ENCODE results near the gene PGAM1. TPM values are rescaled to one million over a fixed set of nuclear protein-coding genes. Genes with fewer than 3 reads are reported as not detected.

The PGAM1 gene
- total and polyA plus RNA-seq, 9 of the 15 experiments (the other 6 are each of a cell fraction or from before 2014, with no cell fraction given) = 40.3 to 559 (median 269) TPM

DNA sequence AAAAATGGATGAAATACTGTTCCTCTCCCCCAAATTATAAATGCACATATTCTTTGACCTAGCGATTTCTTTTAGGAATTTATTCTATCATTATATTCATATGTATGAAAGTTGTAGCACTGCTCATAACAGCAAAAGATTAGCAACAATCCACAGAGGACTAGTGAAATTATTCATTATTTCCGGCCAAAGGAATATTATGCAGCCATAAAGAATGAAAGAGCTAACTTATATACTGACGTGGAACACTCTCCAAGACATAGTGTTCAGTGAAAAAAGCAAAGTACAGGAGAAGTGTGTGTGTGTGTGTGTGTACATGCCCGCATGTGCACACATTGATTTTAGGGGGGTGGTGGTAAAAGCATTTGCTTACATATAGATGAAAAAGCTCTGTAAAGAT lies 48.9 kb downstream of the PGAM1 start:
- Histone ChIP-seq H3K36me3 (ENCODE audit: control insufficient read depth, insufficient read depth, low read length) (peaks cover 82% of the 10 kb centered on the region), H3K9ac (ENCODE audit: insufficient read depth in 1 of 2, low read depth in 2 of 2, low read length in 2 of 2) (no peak overlapping the region), H3K79me2 (ENCODE audit: control insufficient read depth, insufficient read depth, low read length) (no peaks in the 10 kb centered on the region), H3K4me1 (replicated peaks in 1 of 2; ENCODE audit: control insufficient read depth in 2 of 2, insufficient read depth in 2 of 2, low read length in 2 of 2) (no peaks in the 10 kb centered on the region), H3K4me3 (no peak overlapping the region), H4K20me1 (replicated peaks; ENCODE audit: control insufficient read depth, insufficient read depth, low read length) (no peaks in the 10 kb centered on the region), H3K27ac (ENCODE audit: extremely low read depth, low read depth, low read length) (no peak overlapping the region), H2AFZ (ENCODE audit: low read depth, low read length) (no peak overlapping the region), H3K27me3 (ENCODE audit: control insufficient read depth in 2 of 2, insufficient read depth in 2 of 2, low read length in 2 of 2) (no peaks in the 10 kb centered on the region), H3K9me3 (replicated peaks; ENCODE audit: control insufficient read depth, insufficient read depth, low read depth, low read length) (no peaks in the 10 kb centered on the region), H3K9me1 (ENCODE audit: control insufficient read depth, insufficient read depth, low read length) (no peaks in the 10 kb centered on the region), H3K4me2 (ENCODE audit: insufficient read depth, low read length) (no peak overlapping the region)
- no peak for FAIRE-seq
- no peak for ATAC-seq
- intact Hi-C loops (cut with micrococcal nuclease) = no loop called here
- in situ Hi-C loops (cut with MboI) = no loop called here
- no TSS peak for BruUV-seq (replicated peaks)
- 95% methylated on average over 4 of the region's 4 CpGs for WGBS (ENCODE audit: insufficient coverage, low coverage, missing lambda C conversion rate)
- ChIA-PET POLR2A (interaction anchor here (0.8 kb wide), 1 partner anchor 9 kb away, joined by 3 read pairs; no protein-coding TSS in a partner anchor), CTCF (ENCODE audit: low intra/inter-chr PET ratio) (no interaction called here)
- TF ChIP-seq, protein P1, sequence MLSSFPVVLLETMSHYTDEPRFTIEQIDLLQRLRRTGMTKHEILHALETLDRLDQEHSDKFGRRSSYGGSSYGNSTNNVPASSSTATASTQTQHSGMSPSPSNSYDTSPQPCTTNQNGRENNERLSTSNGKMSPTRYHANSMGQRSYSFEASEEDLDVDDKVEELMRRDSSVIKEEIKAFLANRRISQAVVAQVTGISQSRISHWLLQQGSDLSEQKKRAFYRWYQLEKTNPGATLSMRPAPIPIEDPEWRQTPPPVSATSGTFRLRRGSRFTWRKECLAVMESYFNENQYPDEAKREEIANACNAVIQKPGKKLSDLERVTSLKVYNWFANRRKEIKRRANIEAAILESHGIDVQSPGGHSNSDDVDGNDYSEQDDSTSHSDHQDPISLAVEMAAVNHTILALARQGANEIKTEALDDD (IDR thresholded peaks at IDR 0.05) = no peak
- TF ChIP-seq ZNF146 (CRISPR knock-in tag; IDR thresholded peaks at IDR 0.05; ENCODE audit: unreplicated experiment) (peak; percentile 61), HIVEP1 (CRISPR knock-in tag; IDR thresholded peaks at IDR 0.05) (no peak), SMAD2 (IDR thresholded peaks at IDR 0.05; ENCODE audit: low read depth, low read length) (no peak), SP1 (CRISPR knock-in tag; IDR thresholded peaks at IDR 0.05) (no peak)
- TF ChIP-seq, protein P2, sequence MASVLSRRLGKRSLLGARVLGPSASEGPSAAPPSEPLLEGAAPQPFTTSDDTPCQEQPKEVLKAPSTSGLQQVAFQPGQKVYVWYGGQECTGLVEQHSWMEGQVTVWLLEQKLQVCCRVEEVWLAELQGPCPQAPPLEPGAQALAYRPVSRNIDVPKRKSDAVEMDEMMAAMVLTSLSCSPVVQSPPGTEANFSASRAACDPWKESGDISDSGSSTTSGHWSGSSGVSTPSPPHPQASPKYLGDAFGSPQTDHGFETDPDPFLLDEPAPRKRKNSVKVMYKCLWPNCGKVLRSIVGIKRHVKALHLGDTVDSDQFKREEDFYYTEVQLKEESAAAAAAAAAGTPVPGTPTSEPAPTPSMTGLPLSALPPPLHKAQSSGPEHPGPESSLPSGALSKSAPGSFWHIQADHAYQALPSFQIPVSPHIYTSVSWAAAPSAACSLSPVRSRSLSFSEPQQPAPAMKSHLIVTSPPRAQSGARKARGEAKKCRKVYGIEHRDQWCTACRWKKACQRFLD (CRISPR knock-in tag; IDR thresholded peaks at IDR 0.05) = no peak
- TF ChIP-seq, protein P3, sequence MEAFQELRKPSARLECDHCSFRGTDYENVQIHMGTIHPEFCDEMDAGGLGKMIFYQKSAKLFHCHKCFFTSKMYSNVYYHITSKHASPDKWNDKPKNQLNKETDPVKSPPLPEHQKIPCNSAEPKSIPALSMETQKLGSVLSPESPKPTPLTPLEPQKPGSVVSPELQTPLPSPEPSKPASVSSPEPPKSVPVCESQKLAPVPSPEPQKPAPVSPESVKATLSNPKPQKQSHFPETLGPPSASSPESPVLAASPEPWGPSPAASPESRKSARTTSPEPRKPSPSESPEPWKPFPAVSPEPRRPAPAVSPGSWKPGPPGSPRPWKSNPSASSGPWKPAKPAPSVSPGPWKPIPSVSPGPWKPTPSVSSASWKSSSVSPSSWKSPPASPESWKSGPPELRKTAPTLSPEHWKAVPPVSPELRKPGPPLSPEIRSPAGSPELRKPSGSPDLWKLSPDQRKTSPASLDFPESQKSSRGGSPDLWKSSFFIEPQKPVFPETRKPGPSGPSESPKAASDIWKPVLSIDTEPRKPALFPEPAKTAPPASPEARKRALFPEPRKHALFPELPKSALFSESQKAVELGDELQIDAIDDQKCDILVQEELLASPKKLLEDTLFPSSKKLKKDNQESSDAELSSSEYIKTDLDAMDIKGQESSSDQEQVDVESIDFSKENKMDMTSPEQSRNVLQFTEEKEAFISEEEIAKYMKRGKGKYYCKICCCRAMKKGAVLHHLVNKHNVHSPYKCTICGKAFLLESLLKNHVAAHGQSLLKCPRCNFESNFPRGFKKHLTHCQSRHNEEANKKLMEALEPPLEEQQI (IDR thresholded peaks at IDR 0.05) = no peak
- TF ChIP-seq, protein P4, sequence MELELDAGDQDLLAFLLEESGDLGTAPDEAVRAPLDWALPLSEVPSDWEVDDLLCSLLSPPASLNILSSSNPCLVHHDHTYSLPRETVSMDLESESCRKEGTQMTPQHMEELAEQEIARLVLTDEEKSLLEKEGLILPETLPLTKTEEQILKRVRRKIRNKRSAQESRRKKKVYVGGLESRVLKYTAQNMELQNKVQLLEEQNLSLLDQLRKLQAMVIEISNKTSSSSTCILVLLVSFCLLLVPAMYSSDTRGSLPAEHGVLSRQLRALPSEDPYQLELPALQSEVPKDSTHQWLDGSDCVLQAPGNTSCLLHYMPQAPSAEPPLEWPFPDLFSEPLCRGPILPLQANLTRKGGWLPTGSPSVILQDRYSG (tag; conservative IDR thresholded peaks at IDR 0.05; ENCODE audit: low read depth) = no peak
- no peak for DNase-seq (ENCODE audit: extremely low read depth in 1 of 4, low spot score in 3 of 4)

All from K562 (cell line).